ENCODE measurements around the gene CEP78.
A peak's percentile ranks its signal among the peaks of the same experiment; 100 is the strongest.

The CEP78 gene

DNA sequence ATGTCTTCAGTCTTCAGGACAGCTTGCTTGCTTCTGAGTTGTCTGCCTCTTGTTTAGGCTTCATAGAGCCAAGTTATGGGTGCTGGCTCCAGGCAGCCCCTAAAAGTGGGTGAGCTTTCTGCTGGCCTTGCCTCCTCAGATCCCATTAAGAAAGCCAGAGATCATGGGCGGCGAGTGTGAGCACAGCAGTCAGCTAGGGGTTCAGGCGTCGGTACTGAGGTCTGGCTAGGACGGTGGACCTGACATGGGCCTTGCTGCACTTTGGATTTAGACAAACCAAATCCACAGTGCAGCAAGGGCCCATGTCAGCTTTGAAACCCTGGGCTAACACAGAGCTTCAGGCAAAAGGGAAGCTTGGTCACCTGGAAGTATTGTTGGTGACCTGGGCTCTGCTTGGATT lies 78.7 kb downstream of the CEP78 start:
- H3K4me3 Mint-ChIP-seq, result no peak overlapping the region
- H3K36me3 Mint-ChIP-seq (ENCODE audit: low read depth), result peaks cover 68% of the 10 kb centered on the region
- H3K27ac Mint-ChIP-seq, result peak overlapping the region; percentile 92
- H3K27me3 Mint-ChIP-seq (ENCODE audit: low read depth, poor library complexity), result peaks cover 3% of the 10 kb centered on the region
- TF ChIP-seq, protein P1, sequence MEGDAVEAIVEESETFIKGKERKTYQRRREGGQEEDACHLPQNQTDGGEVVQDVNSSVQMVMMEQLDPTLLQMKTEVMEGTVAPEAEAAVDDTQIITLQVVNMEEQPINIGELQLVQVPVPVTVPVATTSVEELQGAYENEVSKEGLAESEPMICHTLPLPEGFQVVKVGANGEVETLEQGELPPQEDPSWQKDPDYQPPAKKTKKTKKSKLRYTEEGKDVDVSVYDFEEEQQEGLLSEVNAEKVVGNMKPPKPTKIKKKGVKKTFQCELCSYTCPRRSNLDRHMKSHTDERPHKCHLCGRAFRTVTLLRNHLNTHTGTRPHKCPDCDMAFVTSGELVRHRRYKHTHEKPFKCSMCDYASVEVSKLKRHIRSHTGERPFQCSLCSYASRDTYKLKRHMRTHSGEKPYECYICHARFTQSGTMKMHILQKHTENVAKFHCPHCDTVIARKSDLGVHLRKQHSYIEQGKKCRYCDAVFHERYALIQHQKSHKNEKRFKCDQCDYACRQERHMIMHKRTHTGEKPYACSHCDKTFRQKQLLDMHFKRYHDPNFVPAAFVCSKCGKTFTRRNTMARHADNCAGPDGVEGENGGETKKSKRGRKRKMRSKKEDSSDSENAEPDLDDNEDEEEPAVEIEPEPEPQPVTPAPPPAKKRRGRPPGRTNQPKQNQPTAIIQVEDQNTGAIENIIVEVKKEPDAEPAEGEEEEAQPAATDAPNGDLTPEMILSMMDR (IDR thresholded peaks at IDR 0.05), result no peak
- no peak for DNase-seq
- no peaks in the 10 kb centered on the region for H3K4me1 Mint-ChIP-seq
- H3K9me3 Mint-ChIP-seq, result no peaks in the 10 kb centered on the region

DNA sequence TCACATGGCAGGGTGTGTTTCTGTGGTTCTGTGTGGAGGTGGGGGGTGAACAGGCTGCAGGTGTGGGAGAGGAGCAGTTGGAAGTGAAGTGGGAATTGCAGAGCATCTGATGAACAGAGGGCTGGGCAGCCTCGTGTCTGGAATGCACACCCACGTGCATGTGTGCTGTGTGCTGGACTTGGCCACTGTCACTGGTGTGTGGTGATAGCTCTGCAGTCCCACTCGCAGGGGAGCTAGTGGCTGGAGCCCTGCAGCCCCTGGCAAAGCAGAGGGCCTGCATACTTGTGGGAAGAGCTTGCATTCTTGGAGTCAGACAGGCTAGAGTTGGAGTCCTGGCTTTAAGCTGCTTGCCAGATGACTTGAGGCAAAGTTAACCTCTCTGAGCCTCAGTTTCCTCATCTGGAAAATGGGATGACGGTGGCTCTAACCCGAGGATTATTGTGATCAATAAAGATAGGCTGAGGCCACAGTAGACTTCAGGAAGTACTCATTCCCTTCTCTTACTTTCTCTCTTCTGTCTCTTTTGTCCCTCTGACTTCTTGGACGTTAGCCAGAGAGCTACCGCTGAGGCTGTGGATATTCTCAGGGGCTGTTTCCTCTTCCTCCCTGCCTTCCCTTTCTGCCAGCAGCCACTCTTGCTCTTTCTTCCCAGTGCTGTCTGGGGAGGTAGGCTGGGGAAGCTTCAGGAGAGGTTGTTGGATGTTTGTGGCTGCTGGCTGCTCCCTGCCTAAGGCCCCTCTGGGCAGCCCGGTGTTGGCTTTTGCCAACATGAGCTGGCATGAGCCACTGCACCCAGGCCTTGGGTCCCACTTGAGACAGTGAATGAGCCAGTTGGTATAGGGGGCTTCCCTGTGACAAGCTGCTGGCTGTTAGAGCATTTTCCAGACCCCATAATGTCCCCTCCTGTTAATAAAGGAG lies 79.3 kb downstream of the CEP78 start:
- H3K27ac Mint-ChIP-seq, result peak overlapping the region; percentile 92
- peaks cover 68% of the 10 kb centered on the region for H3K36me3 Mint-ChIP-seq (ENCODE audit: low read depth)
- H3K9me3 Mint-ChIP-seq, result no peaks in the 10 kb centered on the region

DNA sequence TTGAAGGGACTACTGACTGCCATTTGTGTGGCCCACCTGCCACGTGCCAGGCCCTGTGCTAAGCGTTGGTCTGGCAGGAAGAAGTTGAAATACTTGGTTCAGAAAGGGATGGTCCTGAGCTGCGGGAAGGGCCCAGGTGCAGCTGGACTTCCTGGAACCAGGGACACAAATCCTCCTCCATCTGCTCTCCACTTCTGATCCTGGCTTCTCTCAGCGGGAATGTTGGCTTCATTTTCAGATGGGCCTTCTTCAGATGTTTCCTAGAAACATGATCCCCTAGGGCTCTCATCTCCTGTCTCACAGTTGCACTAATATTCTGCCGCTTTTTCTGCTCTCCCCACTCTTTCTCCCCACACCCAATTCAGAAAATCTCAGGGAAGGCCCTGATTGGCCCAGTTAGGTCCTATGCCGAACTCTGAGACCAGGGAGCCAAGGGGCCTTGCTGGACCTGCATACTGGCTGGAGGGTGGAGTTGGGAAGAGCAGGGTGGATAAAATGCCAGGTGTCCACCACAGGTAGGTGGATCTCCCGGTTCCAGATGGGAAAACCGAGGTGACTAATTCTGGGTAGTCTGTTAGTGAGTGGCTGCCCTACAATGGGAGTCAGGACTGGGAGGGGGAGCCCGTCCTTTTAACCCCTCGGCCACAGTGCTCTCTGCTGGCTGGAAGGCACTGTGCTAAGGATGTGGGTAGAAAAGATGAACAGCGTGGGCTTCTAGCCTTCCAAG lies 80.5 kb downstream of the CEP78 start:
- peaks cover 70% of the 10 kb centered on the region for H3K36me3 Mint-ChIP-seq (ENCODE audit: low read depth)
- H3K27me3 Mint-ChIP-seq (ENCODE audit: low read depth, poor library complexity), result peaks cover 3% of the 10 kb centered on the region
- no peaks in the 10 kb centered on the region for H3K9me3 Mint-ChIP-seq
- TF ChIP-seq, protein P1 (IDR thresholded peaks at IDR 0.05), result no peak
- H3K4me1 Mint-ChIP-seq, result no peaks in the 10 kb centered on the region
- H3K27ac Mint-ChIP-seq, result peak overlapping the region; percentile 94
- H3K4me3 Mint-ChIP-seq, result no peak overlapping the region
- DNase-seq, result no peak

More for the DNA sequence above, 79.3 kb downstream of the CEP78 start:
- TF ChIP-seq, protein P1 (IDR thresholded peaks at IDR 0.05), result no peak
- Mint-ChIP-seq H3K4me1 (no peaks in the 10 kb centered on the region), H3K27me3 (ENCODE audit: low read depth, poor library complexity) (peaks cover 3% of the 10 kb centered on the region), H3K4me3 (no peak overlapping the region)
- DNase-seq, result no peak

DNA sequence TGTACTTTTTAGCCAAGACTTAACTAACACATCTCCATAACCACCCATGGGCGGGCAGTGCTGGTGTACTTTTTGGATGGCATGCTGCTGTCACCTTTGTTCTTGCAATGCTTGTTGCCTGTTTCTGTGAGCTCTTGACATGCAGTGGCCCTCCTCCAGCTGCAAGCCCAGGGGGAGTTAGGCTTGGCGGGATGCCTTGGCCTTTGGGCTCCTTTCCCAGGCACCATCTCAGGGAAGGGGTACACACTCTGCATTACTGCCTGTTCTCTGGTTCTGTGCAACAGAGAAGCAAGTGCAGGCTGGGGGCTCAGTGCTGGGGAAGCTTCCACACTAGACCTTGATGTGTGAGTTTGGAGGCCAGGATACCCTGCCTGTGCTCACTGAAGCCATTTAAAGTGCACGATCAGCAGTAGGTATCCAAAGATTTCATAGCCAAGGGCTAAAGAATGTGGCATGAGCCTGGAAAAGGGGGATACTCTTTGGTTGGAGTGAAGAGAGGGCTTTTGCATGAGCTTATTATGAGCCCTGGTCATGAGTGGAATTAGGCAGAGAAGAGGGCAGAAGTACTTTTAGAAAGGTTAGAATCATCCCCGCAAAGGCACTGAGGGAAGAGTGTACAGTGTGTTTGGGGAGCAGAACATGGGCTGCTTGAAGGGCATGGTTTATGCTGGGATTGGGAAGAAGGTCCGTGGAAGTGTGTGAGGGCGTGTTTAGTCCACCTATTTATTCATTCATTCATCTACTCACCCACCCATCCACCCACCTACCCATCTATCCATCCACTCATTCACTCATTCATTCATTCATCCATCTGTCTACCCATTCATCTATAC lies 83.5 kb downstream of the CEP78 start:
- H3K4me1 Mint-ChIP-seq, result no peaks in the 10 kb centered on the region
- no peak for DNase-seq
- no peaks in the 10 kb centered on the region for H3K9me3 Mint-ChIP-seq
- H3K27me3 Mint-ChIP-seq (ENCODE audit: low read depth, poor library complexity), result peaks cover 3% of the 10 kb centered on the region
- H3K36me3 Mint-ChIP-seq (ENCODE audit: low read depth), result peaks cover 90% of the 10 kb centered on the region
- no peak overlapping the region for H3K4me3 Mint-ChIP-seq
- H3K27ac Mint-ChIP-seq, result no peak overlapping the region
- TF ChIP-seq, protein P1 (IDR thresholded peaks at IDR 0.05), result no peak

DNA sequence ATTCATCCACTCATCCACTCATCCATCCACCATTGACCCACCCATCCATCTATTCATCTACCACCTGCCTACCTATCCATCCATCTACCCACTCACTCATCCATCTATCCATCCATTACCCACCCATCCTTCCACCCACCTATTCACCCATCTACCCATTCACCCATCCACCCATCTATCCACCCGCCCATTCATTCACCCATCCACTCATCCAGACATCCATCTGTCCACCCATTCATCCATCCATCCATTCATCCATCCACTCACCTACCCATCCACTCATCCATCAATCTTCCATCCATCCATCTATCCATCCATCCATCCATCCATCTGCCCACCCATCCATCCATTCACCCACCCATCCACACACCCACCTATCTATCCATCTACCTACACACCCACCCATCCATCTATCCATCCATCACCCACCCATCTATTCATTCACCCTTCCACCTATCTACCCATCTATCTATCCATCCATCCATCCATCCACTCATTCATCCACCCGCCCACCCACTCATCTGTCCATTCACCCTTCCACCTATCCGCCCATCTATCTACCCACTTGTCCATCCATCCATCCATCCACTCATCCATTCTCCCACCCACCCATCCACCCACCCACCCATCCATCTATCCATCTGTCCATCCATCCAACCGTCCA lies 84.3 kb downstream of the CEP78 start:
- Mint-ChIP-seq H3K27ac (no peak overlapping the region), H3K9me3 (no peaks in the 10 kb centered on the region), H3K36me3 (ENCODE audit: low read depth) (peaks cover 91% of the 10 kb centered on the region), H3K4me1 (no peaks in the 10 kb centered on the region), H3K27me3 (ENCODE audit: low read depth, poor library complexity) (peaks cover 3% of the 10 kb centered on the region), H3K4me3 (no peak overlapping the region)
- DNase-seq, result no peak
- TF ChIP-seq, protein P1 (IDR thresholded peaks at IDR 0.05), result no peak

All from nephron progenitor cell (in vitro differentiated cells).